BLaER1 (cell line): Measurements from ENCODE around the gene KLF6.

Source experiments
- H3K27ac ChIP-seq: shearing (Covaris generic); formaldehyde crosslinking; 2 replicates; pipeline ENCODE4 v1.8.1; 2022
- H3K27me3 ChIP-seq: shearing (Covaris generic); formaldehyde crosslinking; 2 replicates; pipeline ENCODE4 v1.8.1; 2022
- H3K36me3 ChIP-seq: shearing (Covaris generic); formaldehyde crosslinking; 2 replicates; pipeline ENCODE4 v1.8.1; 2022
- H3K4me1 ChIP-seq: shearing (Covaris generic); formaldehyde crosslinking; 2 replicates; pipeline ENCODE4 v1.8.1; 2022
- H3K4me2 ChIP-seq: shearing (Covaris generic); formaldehyde crosslinking; 2 replicates; pipeline ENCODE4 v1.8.1; 2022
- H3K4me3 ChIP-seq: shearing (Covaris generic); formaldehyde crosslinking; 2 replicates; pipeline ENCODE4 v1.8.1; 2022
- H3K9ac ChIP-seq: shearing (Covaris generic); formaldehyde crosslinking; 2 replicates; pipeline ENCODE4 v1.8.1; 2022
- H3K9me3 ChIP-seq: shearing (Covaris generic); formaldehyde crosslinking; 2 replicates; pipeline ENCODE4 v1.8.1; 2022
- H4K20me1 ChIP-seq: shearing (Covaris generic); formaldehyde crosslinking; 2 replicates; pipeline ENCODE4 v1.8.1; 2022
- Cebpa-rat ChIP-seq: shearing (Covaris generic); IDR thresholded peaks from 2 replicates; pipeline ENCODE4 v1.8.1; 2022

Gene KLF6

DNA sequence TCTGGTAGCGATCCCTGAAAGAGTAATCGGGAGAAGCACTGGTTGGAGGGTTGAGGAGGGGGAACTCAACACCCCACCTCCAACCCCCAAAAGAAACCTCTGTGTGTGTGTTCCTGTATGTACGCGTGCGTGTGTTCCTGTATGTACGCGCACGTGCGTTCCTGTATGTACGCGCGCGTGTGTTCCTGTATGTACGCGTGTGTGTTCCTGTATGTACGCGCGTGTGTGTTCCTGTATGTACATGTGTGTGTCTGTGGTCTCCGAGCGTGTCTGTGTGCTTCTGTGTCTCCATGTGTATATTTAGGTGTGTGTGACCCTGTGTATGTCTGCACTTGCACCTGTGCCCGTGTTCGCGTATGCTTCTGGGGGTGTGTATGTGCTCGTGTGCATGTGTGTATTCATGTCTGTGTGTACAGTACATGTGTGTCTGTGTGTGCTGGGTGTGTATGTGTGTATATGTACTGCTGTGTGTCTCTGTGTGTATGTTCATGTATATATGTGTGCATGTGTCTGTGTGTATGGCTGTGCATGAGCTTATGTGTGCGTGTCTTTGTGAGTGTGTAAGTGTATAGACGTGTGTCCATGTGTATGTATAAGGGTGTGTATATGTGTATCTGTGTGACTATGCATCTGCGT lies 42.9 kb upstream of the KLF6 start:
- H3K9ac ChIP-seq: no peak overlapping the region
- 0 out of 2 replicates have a peak overlapping the region, but pooled peaks have one; percentile 53 for H3K4me2 ChIP-seq
- H3K9me3 ChIP-seq: no peaks in the 10 kb centered on the region
- H3K27ac ChIP-seq: no peak overlapping the region
- H4K20me1 ChIP-seq: no peaks in the 10 kb centered on the region
- H3K4me3 ChIP-seq: no peak overlapping the region
- peaks cover 14% of the 10 kb centered on the region for H3K4me1 ChIP-seq
- H3K27me3 ChIP-seq: no peaks in the 10 kb centered on the region
- no peaks in the 10 kb centered on the region for H3K36me3 ChIP-seq
- no peak for TF ChIP-seq Cebpa-rat

DNA sequence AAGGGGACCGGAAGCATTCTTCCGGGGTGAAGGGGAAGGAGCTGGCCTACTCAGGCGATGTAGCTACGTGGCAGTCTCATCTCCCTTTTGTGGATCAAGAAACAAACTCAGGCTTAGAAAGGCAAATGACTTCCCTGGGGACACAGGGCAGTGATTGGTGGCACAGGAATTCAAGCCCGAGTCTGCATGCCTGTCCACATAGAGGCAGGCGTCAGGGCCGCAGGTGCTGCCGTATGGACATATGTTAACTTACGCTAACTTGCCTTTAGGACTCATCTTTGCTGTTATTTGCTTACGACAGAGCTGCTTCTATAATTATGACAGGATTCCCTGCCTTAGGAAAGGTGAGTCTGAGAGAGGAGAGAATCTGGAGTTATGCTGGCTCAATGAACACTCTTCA lies 42.3 kb upstream of the KLF6 start:
- Histone ChIP-seq H3K9ac (no peak overlapping the region), H3K9me3 (no peaks in the 10 kb centered on the region), H3K4me2 (no peak overlapping the region), H3K36me3 (no peaks in the 10 kb centered on the region), H3K27me3 (no peaks in the 10 kb centered on the region), H4K20me1 (no peaks in the 10 kb centered on the region), H3K4me3 (no peak overlapping the region), H3K4me1 (peaks cover 14% of the 10 kb centered on the region), H3K27ac (no peak overlapping the region)
- no peak for TF ChIP-seq Cebpa-rat

DNA sequence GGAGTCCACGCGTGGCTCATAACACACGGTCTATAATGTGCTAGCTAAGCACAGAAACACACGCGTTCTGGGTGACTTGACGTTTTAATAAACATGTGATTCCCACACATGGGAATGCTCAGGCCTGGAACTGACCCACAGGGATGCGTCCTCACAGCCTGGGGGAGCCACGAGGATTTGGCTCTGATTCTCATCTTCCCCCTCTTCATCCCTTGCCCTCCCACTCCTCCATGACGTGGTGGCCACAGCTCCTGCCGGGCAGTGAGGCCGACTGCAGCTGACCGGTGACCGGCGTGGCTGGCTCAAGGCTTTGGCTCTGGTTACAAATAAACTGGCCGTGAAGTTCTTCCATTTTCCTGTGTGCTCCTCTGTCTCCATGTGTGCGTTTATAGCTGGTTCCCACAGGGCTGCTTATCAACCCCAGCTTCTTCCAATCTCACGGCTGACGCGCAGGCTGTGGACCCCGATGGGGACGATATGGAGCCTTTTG lies 40.9 kb upstream of the KLF6 start:
- Histone ChIP-seq H4K20me1 (no peaks in the 10 kb centered on the region), H3K9ac (no peak overlapping the region), H3K27ac (no peak overlapping the region), H3K4me2 (no peak overlapping the region), H3K27me3 (no peaks in the 10 kb centered on the region), H3K4me1 (peaks cover 14% of the 10 kb centered on the region), H3K4me3 (no peak overlapping the region), H3K36me3 (no peaks in the 10 kb centered on the region), H3K9me3 (no peaks in the 10 kb centered on the region)
- TF ChIP-seq Cebpa-rat: no peak

DNA sequence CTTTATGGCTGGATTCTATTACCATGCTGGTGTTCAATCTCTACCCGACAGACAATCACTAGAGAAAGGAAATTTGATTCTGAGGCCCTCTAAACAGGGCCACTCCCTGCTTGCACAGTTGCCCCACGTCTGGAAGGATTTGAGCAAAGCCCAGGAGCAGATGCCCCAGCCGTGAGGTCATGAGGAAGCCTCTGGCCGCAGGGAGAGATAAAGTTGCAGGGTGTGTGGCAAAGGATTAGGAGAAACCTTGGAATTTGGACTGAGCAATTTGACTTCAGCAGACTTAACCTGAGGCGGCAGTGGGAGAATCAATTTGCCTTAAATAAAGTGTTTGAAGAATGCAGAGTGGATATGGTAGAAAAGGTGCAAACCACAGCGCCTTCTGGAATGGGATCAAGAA lies 40.2 kb upstream of the KLF6 start:
- no peaks in the 10 kb centered on the region for H3K27me3 ChIP-seq
- no peak overlapping the region for H3K27ac ChIP-seq
- TF ChIP-seq Cebpa-rat: no peak
- no peaks in the 10 kb centered on the region for H3K36me3 ChIP-seq
- H4K20me1 ChIP-seq: no peaks in the 10 kb centered on the region
- peaks cover 14% of the 10 kb centered on the region for H3K4me1 ChIP-seq
- H3K4me2 ChIP-seq: no peak overlapping the region
- H3K4me3 ChIP-seq: no peak overlapping the region
- no peaks in the 10 kb centered on the region for H3K9me3 ChIP-seq
- no peak overlapping the region for H3K9ac ChIP-seq

DNA sequence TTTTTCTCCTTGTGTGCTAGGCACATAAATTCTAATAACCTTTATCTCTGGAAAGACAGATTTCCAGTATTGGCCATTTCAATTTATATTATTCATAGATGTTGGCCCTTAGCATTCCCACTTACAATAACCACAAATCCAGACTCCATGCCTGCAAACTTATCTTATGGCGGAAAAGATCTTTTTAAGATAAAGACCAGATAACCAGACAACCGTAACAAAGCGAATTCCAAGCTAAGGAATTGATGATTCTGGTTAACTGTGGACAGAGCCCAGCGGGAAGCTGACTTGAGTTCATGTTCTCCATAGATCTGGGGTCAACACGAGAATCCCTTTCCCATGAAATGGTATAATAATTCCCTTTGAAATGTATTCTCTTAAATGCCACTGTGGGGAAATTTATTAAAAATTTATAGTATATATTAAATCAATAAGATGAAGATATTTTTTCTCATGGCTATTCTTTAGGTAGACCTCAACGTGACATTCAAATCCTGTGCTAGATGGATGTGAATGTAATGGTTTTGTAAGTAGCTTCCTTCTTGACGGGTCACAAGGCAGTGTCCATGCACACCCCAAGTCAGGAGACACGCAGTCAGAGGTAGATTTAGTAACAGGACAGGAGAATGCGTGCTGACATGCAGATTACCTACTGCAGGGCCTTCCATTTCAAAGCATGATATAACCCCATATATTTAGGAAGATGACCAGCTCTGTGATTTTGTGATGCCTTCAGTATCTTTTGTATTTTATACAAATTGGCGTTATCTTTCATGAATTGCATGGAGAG lies 37.7 kb upstream of the KLF6 start:
- Histone ChIP-seq H3K4me1 (no peaks in the 10 kb centered on the region), H3K27ac (no peak overlapping the region), H3K36me3 (no peaks in the 10 kb centered on the region), H4K20me1 (no peaks in the 10 kb centered on the region), H3K9me3 (no peaks in the 10 kb centered on the region), H3K9ac (no peak overlapping the region), H3K4me3 (no peak overlapping the region), H3K27me3 (no peaks in the 10 kb centered on the region), H3K4me2 (no peak overlapping the region)
- TF ChIP-seq Cebpa-rat: no peak

DNA sequence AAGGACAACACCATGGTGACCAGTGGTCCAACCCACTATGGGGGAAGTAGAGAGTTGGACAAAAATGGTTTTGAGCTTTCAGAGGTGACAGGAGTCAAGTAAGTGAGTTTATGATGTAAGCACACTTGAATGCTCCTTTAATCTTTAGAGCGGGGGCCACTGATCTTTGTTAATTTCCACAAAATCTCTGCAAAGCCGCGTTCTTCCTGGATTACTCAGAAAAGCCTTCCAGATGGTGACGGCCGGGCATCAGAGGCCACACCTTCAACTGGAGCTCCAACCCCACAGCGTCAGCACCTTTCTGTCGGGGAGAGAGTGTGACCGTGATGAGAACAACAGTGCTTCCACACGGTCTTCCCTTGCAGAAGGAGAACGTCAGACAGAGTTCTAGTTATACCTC lies 35.2 kb upstream of the KLF6 start:
- Histone ChIP-seq H3K9me3 (no peaks in the 10 kb centered on the region), H3K4me3 (no peak overlapping the region), H4K20me1 (no peaks in the 10 kb centered on the region), H3K27ac (no peak overlapping the region), H3K9ac (no peak overlapping the region), H3K4me1 (no peaks in the 10 kb centered on the region), H3K36me3 (no peaks in the 10 kb centered on the region), H3K4me2 (no peak overlapping the region), H3K27me3 (no peaks in the 10 kb centered on the region)
- no peak for TF ChIP-seq Cebpa-rat

DNA sequence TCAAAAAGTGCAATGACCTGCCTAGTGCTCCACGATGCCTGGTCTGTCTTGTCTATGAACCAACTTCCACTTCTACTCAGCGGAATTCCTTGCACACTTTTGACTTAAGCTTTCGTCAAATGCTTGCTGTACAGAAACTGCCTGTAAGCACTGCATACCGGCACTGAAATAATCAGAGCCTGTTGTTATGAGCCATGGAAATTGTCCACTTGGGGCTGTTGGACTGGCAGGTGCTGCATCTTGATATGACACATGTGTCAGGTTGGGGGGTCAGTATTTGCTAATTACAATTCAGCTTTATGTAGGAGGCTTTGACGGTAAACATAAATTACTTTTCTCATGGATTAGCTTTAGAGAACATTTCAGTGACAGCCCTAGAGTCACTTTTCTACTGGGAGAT lies 32.0 kb upstream of the KLF6 start:
- Histone ChIP-seq H3K9ac (no peak overlapping the region), H3K4me1 (peaks cover 5% of the 10 kb centered on the region), H3K27me3 (no peaks in the 10 kb centered on the region), H3K4me3 (no peak overlapping the region), H4K20me1 (no peaks in the 10 kb centered on the region), H3K36me3 (no peaks in the 10 kb centered on the region), H3K4me2 (no peak overlapping the region), H3K9me3 (no peaks in the 10 kb centered on the region), H3K27ac (no peak overlapping the region)
- no peak for TF ChIP-seq Cebpa-rat

DNA sequence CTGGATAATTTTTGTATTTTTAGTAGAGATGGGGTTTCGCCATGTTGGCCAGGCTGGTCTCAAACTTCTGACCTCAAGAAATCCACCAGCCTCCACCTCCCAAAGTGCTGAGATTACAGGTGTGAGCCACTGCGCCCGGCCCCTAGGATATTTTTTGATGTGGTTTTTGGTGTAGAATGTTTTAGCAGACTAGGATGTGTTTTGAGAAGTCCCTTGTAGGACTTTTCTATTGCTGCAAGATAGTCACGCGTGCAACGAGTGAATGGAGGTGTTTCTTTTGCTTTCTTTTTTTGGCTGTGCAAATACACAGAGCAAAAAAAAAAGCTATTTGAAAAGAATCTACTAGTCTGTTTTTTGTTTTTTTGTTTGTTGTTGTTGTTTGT lies 29.8 kb upstream of the KLF6 start:
- H3K9ac ChIP-seq: no peak overlapping the region
- no peaks in the 10 kb centered on the region for H3K36me3 ChIP-seq
- H3K4me2 ChIP-seq: no peak overlapping the region
- no peak overlapping the region for H3K27ac ChIP-seq
- peaks cover 27% of the 10 kb centered on the region for H3K4me1 ChIP-seq
- no peak for TF ChIP-seq Cebpa-rat
- no peaks in the 10 kb centered on the region for H3K9me3 ChIP-seq
- H3K4me3 ChIP-seq: no peak overlapping the region
- no peaks in the 10 kb centered on the region for H3K27me3 ChIP-seq
- H4K20me1 ChIP-seq: no peaks in the 10 kb centered on the region

DNA sequence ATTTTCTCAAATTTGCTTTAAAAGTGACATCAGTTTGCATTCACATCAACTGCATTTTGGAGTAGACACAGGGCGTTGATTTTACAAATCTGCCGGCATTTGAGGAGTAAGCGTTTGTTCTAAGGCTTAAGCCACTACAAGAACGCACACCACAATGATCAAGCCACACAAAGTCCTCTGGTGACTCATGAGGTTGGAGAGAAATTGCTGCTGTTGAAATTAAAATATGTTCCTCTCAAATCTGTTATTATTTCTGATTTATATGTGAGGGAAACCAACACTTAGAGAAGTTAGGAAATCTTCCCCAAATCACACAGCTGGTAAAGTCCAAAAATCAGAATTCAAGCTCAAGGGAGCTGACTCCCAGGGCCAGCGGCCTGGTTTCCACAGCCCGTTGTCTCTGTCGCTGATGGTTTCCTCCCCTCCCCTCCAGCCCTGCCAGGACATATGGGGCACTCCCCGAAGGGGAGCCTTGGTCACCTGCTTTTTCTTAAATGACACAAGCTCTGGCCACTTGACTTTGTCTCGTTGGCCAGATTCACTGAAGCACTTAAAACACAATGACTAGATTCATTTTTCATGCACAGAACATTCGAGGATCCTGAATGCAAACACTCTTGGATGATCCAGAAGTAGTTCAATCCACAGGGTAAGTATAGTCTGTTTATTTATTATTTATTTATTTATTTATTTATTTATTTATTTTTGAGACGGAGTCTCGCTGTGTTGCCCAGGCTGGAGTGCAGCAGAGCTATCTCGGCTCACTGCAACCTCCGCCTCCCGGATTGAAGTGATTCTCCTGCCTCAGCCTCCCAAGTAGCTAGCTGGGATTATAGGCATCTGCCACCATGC lies 29.2 kb upstream of the KLF6 start:
- H3K36me3 ChIP-seq: no peaks in the 10 kb centered on the region
- no peak overlapping the region for H3K4me2 ChIP-seq

DNA sequence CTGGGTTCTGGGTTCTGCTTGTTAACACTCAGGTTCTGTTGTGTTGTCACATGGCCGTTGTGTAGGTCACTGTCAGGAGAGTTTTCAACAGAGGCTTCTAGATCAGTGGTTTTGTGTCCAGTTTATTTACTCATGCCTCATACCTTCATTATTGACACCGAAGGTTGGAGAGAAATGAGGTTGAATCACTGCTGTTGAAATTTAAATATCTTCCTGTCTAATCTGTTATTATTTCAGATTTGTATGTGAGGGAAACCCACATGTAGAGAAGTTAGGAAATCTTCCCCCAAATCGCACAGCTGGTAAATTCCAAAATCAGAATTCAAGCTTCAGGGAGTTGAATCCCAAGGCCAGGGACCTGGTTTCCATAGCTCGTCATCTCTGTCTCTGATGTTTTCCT lies 28.3 kb upstream of the KLF6 start:
- Histone ChIP-seq H3K27ac (no peak overlapping the region), H3K36me3 (no peaks in the 10 kb centered on the region), H3K4me3 (no peak overlapping the region), H3K9ac (no peak overlapping the region), H4K20me1 (no peaks in the 10 kb centered on the region), H3K27me3 (no peaks in the 10 kb centered on the region), H3K4me1 (peaks cover 38% of the 10 kb centered on the region), H3K4me2 (no peak overlapping the region), H3K9me3 (no peaks in the 10 kb centered on the region)
- TF ChIP-seq Cebpa-rat: no peak

More for the DNA sequence above, 29.2 kb upstream of the KLF6 start:
- H4K20me1 ChIP-seq: no peaks in the 10 kb centered on the region
- no peak overlapping the region for H3K4me3 ChIP-seq
- TF ChIP-seq Cebpa-rat: no peak
- peaks cover 33% of the 10 kb centered on the region for H3K4me1 ChIP-seq
- H3K27ac ChIP-seq: no peak overlapping the region
- H3K27me3 ChIP-seq: no peaks in the 10 kb centered on the region
- H3K9me3 ChIP-seq: no peaks in the 10 kb centered on the region
- no peak overlapping the region for H3K9ac ChIP-seq
